DMS153 treated with DMSO at 0.1 percent for 48 hours (cell line): ENCODE measurements around the gene NIF3L1.
A peak's percentile ranks its signal among the peaks of the same experiment; 100 is the strongest.
"Not testable (repeated sequence)": the region's sequence is repeated elsewhere in the genome, so short reads cannot be mapped to it uniquely, and the experiment has no call there.

Experiments used
- DNase-seq: peaks from one replicate; lab custom pipeline; 2025; ENCODE audit not compliant: unreplicated experiment; lab: John Stamatoyannopoulos, UW

Gene NIF3L1

DNA sequence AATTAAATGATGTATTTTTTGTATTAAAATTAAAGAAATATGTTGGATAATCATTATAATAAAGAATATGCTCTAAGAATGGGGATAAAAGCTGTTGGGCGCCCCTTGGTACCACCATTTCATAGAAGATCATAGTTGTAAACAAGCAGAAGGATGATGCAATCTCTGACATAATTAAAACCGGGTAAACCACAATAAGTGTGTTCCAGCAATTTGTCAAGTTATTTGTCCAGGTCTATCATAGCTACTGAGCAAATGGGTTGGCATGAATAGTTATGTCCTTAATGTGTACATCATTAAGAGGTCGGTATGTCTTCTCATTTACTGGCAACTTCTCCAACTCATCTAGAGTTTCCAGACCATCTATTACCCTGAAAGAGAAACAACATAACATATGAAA is 18.0 kb upstream of the NIF3L1 start:
- DNase-seq, result no peak

DNA sequence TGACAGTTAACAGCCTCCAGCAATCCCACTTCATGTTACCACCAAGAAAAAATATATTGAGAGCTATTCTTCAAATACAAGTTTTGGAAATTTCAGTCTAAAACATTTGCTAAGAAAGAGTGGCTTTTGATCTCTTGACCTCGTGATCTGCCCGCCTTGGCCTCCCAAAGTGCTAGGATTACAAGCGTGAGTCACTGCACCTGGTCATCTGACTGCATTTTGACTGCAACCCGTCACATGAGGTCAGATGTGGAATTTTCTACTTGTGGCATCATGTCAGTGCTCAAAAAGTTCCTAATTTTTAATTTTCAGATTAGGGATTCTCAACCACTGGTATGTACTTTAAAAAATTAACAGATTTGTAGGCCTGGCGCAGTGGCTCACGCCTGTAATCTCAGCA is 15.6 kb upstream of the NIF3L1 start:
- DNase-seq, result no peak

DNA sequence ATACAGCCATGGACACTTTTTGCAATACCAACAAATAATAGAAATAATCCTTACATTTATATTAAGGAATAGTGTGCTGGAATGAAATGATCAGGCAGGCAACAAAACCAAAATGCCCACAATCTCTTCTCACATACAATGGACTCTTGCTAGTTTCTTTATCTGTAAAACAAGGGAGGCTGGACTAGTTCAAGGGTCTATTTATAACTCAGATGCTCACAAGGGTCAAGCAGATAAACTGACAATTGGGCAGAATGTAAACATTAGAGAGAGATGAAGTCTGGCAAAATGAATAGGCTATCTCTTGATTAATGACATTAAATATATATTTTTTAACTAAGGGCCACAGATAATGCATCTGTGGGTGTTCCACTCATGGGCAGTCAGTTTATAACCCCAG is 11.7 kb upstream of the NIF3L1 start:
- DNase-seq, result no peak

DNA sequence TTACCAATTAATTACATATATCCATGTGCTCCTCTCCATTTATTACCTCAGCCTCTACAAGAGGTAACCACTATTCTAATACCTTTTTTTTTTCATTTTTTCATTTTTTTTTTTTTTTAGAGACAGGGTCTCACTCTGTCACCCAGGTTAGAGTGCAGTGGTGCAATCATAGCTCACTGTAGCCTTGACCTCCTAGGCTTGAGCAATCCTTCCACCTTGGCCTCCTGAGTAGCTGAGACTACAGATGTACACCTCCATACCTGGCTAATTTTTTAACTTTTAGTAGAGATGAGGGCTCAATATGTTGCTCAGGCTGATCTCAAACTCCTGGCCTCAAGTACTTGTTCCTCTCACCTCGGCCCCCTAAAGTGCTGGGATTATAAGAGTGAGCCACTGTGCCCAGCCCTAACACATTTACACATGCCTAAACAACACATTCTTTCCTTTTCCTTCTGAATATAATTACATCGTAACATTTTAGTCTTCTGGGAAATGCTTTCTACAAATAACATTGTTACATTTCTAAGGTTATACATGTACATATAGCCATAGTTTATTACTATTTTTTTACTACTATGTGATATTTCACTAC is 10.8 kb upstream of the NIF3L1 start:
- DNase-seq, result no peak

DNA sequence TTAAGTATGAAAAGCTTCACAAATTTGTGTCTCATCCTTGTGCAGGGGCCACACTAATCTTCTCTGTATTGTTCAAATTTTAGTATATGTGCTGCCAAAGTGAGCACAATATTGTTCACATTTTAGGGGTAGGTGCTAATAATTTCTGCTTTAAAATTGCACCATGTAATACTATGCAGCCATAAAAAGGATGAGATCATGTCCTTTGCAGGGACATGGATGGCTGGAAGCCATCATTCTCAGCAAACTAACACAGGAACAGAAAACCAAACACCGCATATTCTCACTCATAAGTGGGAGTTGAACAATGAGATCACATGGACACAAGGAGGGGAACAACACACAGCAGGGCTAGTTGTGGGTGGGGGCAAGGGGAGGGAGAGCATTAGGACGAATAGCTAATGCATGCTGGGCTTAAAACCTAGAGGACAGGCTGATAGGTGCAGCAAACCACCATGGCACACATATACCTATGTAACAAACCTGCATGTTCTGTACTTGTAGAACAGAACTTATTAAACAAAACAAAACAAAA is 7.4 kb upstream of the NIF3L1 start:
- DNase-seq, result not testable (repeated sequence)

DNA sequence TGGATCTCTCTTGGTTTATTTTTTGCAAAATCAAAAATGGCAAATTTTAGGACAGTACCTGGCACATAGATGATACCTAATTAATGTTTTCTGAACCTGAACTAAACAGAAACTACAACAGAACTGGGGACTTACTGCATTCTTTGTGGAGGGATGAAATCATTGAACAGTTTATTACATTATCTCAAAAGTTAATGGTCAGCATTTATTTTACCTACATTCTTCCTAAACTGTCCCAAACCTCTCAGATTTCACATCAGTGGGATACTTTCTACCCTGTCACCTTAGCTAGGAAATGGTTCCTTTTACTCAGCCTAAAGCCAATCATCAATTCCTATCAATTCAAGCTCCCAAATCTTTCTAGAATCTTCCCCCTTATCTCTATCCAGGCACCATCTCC is 10.3 kb downstream of the NIF3L1 start:
- no peak for DNase-seq

DNA sequence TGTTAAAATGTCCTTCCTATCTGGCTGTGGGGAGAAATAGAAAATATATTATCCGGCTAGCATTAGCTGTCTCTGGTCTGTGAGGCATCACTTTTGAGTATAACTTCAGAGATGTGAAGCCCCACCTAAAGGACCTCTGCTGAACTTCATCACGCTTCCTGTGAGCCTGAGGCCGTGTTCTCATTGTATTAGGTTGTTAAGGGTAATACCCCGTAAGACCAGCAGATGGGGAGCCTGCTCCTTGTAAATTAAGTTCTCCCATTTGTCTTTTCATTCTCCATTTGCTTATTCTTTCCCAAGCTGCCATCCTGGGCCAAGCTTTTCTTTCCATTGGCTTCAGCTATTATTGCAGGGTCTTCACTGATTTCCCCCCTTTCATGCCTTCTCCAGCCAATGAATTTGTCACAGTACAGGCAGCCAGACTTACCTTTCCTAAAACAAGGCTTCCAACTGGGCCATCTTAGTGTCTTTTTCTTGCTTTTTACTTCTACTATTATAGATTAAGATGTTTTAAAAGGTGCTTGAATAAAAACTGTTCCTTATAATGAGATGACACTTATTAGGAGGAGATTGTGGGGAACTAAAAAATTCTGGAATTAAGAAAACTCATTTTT is 12.4 kb downstream of the NIF3L1 start:
- peak; percentile 65 for DNase-seq

DNA sequence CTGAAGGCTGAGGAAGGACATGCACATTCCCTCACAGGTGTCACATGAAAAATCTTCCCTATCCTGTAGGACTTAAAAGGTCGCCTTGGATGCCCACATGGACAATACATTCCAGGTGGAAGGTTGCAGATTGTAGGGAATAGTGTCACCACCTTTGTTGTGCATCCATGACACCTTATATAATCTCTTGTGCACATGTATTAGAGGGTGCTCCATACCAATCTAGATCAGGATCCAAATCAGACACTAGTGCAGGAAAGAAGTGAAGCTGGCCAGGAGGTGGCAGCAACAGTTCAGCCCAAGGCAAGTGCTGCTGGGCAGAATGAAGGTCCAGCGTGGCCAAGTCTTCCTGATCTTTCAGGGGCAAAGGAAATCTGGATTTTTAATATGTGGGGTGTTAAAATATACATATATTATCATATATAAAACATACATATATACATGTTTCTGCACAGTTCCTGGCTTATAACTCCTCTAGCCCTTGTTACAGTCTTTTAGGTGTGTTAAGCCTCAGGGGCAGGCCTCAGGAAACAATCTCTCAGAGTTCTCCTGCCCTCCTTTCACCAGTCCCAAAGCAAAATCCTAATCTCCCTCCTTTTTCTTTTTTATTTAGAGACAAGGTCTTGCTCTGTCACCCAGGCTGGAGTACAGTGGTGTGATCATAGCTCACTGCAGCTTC is 16.6 kb downstream of the NIF3L1 start:
- peak; percentile 42 for DNase-seq

DNA sequence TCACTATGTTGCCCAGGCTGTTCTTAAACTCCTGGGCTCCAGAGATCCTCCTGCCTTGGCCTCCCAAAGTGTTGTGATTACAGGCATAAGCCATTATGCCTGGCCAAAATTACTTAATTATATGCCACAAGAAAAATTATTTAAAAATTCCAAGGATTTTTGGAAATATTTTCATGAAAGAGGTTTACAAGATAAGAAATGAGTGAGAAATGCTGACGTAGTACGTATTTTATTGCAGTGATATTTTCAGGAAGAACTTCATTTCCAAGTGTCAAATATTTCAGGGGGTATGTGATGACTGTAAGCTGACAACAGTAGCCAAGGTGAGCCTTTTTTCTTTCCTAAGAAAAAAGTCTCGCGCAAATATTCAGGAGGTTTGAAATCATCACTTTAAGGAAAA is 20.8 kb downstream of the NIF3L1 start:
- DNase-seq, result no peak

DNA sequence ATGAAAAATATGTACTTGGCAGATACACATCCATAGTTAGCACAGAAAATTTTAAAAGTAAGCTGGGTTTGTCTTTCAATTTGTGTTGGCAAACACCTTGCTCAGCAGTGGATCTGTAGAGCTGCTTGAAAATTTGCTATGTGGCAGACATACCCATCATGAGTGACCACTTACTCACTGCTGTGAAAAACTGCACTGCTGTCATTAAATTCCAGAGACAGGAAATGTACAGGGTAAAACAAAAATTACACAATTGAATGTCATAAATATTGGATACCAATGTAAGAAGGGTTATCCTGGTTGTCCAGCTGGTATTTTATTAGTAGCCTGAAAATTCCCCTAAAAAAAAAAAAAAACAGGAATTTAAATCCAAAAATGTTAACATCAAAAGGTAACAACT is 24.5 kb downstream of the NIF3L1 start:
- DNase-seq, result no peak

DNA sequence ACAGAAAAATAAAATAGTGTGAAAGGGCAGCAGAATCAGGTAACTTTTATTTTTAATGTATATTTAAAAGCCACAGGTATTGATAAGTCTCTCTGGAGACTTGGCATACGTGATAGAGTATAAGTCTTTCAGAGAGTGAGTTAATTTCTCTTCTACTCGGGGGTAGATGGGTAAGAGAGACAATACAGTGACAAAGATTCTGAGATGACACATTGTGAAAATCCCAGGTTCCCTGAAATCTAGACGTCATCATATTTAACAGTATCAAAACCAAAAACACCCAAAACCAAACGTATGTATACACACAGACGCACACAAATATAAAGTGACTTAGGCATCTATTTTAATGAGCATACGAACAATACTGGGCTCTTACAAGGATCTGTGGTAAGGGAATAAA is 33.3 kb downstream of the NIF3L1 start:
- no peak for DNase-seq

DNA sequence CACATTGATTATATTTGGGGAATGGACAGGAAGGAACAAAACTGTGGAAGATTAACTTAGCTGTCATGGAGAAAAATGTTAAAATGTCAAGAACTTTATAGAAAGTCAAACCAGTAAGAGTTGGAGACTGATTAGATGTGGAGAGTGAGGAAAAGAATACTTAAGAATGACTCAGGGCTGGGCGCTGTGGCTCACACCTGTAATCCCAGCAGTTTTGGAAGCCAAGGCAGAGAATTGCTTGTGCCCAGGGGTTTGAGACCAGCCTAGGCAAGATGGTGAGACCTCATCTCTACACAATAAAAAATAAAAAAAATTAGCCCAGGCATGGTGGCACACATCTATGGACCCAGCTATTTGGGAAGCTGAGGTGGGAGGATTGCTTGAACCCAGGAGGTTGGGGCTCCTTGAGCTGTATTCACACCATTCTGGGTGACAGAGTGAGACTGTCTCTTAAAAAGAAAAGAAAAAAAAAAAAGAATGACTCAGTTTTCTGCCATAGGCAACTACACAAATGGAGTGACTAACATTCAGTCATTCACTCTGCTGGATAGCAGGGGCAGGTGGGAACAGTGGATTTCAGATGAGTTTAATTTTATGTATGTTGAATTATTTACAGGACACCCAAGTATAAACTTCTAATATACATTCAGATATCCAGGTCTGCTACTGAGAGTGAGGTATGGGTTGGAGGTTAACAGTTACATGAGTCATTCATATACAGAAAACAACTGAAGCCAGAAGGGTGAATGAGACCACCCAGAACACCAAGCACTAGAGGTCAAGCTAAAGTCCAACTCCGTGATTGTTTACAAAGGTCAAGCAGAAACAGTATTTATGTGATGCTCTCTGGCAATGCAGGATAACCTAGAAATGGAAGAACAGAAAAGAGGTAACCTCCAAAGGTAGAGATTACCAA is 40.4 kb downstream of the NIF3L1 start:
- DNase-seq, result no peak

DNA sequence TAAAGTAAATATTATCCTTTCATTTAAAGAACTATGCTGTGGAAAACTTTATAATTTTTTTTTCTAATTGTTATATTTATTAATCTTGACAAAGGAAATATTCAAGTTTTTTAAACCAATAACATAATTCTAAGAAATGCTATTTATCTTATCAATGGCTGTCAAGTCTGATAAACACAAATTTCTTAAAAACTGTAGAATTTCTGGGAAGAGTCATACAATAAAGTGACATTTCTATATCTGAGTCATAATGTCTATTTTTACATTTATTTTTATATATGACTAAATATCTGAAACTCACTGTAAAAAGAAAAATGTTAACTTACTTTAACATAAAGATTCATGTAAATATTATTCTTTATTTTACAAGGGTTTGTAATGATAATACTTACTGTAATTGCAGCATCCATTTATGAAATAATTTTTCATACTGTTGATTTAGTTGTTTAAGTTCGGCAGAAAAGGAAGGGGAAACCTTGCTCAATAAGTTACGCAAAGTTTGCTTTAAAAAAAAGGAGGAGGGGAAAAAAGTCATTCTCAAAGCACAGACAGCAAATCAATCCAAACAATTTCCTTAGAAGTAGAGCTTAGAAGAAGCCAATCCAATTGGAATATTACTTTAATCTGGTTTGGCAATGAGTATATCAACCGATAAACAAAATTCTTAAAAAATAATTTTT is 41.9 kb downstream of the NIF3L1 start:
- DNase-seq, result no peak

DNA sequence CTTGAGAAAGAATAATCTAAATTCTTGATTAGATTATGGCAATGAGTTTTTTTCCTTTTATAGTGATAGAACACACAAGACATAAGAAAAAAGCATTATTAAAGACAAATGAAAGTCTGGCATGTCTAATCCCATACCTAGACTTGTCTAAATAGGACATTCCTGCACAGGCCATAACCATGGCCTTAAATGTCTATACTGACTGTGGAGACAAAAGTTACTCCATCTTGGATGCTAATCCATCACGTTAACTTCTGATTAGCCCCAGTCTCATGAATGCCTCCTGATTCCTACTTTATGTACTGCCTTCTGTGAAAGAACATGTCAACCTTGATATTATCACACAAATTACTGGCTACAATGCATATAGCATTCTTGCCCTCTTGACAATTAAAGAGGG is 50.7 kb downstream of the NIF3L1 start:
- no peak for DNase-seq

DNA sequence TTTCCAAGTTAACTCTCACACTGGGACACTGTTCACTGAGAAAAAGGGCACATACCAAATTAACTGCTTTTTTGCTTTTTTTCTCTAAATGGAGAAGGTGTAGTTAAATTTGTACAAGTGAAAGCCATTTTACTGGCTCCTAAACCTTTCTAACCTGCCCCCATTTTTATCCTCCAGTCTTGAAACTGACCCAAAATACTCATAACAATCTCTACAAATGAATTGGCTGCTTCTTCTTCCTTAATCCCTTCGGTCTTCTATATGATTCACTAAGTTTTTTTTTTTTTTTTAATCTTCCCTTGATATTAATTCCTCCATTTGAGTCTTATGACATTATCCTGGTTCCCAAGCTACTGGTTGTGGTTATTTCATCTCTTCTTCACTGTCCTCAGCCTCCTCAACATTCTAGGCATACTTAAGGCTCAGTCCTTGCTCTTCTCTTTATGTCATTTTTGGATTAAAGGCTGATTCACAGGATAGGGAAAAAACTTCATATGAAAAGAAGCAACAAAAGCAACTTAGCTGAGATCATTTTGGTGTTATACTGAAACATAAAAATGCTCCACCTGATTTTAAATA is 54.4 kb downstream of the NIF3L1 start:
- no peak for DNase-seq

DNA sequence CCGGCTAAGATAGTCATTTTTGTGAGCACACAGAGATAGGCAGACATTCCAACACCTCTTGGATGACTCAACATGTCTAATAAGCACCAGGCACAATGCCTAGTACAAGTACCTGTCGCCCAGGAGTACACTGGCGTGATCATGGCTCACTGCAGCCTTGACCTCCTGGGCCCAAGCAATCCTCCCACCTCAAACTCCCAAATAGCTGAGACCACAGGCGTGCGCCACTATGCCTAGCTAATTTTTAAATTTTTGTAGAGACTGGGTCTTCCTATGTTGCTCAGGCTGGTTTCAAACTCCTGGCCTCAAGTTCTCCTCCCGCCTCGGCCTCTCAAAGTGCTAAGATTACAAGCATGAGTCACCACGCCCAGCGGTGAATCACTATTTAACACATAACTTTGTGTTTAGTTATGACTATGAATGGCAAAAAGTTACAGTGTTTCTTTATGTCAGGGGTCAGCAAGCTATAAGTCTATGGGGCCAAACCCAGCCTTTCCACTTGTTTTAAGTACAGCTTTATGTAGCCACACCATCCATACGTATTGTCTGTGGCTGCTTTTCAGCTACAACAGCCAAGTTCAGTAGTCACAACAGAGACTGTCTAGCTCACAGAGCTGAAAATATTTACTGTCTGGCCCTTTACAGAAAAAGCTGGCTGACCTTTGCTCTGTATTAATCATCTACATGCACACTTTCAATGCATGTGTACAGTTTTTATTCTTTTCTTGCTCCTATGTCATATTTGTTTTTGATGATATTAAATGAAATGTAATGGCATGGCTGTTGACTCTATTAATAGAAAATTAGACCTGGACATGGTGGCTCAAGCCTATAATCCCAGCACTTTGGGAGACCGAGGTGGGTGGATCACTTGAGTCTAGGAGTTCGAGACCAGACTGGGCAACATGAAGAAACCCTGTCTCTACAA is 55.6 kb downstream of the NIF3L1 start:
- no peak for DNase-seq

DNA sequence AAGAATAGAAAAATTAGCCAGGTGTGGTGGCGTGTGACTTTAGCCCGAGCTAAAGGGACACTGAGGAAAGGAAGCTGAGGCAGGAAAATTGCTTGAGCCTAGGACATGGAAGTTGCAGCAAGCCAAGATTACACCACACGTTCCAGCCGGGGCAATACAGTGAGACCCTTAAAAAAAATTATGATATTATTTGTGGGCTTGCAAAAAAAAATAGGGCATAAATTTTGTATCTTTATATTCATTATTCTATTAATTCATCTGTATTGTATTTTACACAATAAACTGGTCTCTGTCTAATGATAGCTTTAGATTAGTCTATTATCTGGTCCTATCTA is 56.2 kb downstream of the NIF3L1 start:
- no peak for DNase-seq

DNA sequence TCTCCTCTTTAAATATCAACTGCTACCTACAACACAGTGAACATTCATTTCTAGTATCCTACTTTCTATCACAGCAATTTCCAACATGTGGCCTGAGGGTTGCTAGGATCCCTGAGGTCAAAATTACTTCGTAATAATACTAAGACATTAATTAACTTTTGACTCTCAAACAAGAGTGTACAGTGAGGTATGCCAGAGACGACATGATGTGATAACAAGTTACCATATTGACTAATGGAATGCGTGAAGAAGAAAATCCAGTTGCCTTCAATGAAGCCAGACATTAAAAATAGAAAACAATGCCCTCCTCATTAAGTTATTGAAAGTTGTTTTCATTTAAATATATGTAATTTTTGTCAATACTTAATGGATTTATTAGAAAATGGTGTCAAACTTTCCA is 61.2 kb downstream of the NIF3L1 start:
- no peak for DNase-seq
